GM12864 (cell line): ENCODE data around the gene ZNF683.
"Not testable (repeated sequence)": the region's sequence is repeated elsewhere in the genome, so short reads cannot be mapped to it uniquely, and the experiment has no call there.

Experiments
- DNase-seq: peaks from one replicate; pipeline ENCODE4 v3.0.0-alpha.2; 2011; ENCODE audit warnings: low read depth
- H3K4me3 ChIP-seq: 2 replicates; pipeline ENCODE4 v1.5.1; 2011; ENCODE audit warnings: mild to moderate bottlenecking, low read depth, low read length, control low read depth
- CTCF ChIP-seq: IDR thresholded peaks from 2 replicates; pipeline ENCODE4 v1.5.1; 2011; ENCODE audit warnings: low read depth, mild to moderate bottlenecking, moderate library complexity, low read length, control low read depth, inconsistent platforms; ENCODE audit errors: missing control alignments

Gene ZNF683

GRCh38 chr1:26372611-26373010 is at the start of gene ZNF683:
Gene ZNF683, minus strand, starts transcription at chr1:26372750. Its CDS starts 4,179 bp downstream, at chr1:26368571.
- H3K4me3 ChIP-seq, DNase-seq: not testable (repeated sequence)

DNA sequence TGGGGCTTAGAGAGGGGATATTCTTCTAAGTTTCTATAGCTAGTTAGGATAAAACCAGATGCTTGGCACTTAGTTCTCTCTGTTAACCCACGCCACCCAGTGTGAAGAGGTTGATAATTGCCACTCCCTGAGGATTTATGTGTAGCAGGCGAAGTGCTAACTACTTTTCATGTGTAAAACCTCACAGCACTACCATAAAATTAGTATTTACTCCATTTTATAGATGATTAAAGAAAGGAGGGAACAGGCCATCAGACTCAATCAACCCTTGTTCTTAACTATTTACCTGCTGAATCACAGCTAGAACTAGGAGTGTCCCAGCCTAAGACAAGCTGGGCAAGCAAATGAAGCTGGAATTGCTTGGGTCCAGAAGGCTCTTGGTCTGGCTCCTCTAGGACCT is 46.9 kb upstream of the ZNF683 start:
- DNase-seq = no peak
- TF ChIP-seq CTCF = no peak
- H3K4me3 ChIP-seq = no peak overlapping the region

GRCh38 chr1:26418865-26419349 is 46.4 kb upstream of the ZNF683 start:
- no peak for DNase-seq
- no peak overlapping the region for H3K4me3 ChIP-seq
- no peak for TF ChIP-seq CTCF

DNA sequence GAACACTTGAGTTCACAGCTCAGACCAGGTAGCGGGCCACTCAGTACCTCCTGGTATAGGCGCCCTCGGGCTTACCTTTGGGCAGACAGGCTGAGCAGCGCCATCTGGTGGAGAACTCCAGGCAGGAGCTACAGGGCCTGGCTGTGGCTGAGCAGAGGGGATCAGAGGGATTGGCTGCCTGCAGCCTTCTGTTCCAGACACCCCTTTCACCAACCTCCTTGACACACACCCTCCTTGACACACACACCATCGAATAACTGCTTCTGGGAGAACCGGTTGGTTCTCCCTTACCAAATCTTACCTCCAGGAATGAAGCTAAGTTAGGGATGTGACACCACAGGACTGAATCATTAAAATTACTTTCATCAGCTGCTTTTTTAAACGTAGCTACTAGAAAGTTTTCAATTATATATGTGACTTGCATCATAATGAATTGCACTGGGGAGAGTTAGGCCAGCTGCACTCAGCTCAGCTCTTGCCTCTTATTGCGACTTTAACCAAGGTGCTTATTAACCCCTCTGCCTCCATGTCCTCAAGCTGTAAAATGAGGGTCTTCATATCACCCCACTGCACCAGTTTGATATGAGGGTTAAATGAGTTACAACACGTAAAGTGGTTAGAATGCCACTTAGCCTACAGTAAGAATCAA is 44.7 kb upstream of the ZNF683 start:
- peak; percentile 45 for DNase-seq
- TF ChIP-seq CTCF = peak; percentile 98
- no peak overlapping the region for H3K4me3 ChIP-seq

GRCh38 chr1:26413031-26413430 is 40.5 kb upstream of the ZNF683 start:
- H3K4me3 ChIP-seq = no peak overlapping the region
- no peak for DNase-seq
- no peak for TF ChIP-seq CTCF

DNA sequence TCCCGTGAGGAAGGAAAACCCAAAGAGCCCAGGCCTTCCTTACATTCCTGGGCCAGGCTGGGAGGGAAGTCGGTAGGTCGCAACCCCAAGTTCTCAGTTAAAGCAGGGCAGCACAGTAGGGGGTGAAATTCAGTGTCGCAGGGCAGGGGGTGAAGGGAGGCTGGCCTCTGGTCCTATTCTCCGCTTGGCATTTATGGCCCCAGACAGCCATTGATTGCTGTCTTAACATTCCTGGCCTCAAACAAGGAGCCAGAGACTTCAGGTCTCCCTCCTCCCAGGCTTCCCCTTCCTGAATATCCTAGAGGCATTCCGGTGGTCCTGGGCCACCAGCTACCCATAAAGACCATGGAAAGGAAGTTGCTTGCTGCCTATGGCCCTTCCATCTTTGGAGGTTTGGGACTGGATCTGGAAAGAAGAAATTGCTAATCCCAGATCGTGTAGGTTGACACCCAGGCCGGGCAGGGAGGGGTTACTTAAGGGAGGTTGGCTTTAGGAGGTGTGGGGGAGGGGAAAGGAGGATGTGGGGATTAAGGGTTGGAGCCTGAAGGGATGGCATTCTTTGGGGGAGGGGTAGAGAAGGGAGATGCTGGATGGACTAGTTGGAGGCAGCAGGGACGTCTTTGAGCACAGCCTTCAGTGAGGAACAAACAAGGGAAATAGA is 39.8 kb upstream of the ZNF683 start:
- H3K4me3 ChIP-seq = no peak overlapping the region
- no peak for TF ChIP-seq CTCF
- DNase-seq = no peak

GRCh38 chr1:26411624-26412074 is 39.1 kb upstream of the ZNF683 start:
- H3K4me3 ChIP-seq = no peak overlapping the region
- no peak for TF ChIP-seq CTCF
- DNase-seq = no peak
